Smooth muscle cell of the umbilical artery (primary cell): ENCODE data around the gene CYB561A3. TPM values are rescaled to one million over a fixed set of nuclear protein-coding genes. Genes with fewer than 3 reads are reported as not detected.

Experiments
- total RNA-seq: library from RNA; depleted of rRNA; stranded (reverse); fragments of >200 nt; gene quantifications from 2 replicates; pipeline ENCODE4 v1.2.3, GENCODE V29; 2014

The CYB561A3 gene
- total RNA-seq: 51.0 and 168 TPM in 2 replicates

GRCh38 chr11:61361741-61362541 lies at the start of gene CYB561A3, which contains the start of gene TMEM138:
CYB561A3 (minus strand) TSS chr11:61361882; CDS start chr11:61356713, 5,169 bp downstream.
TMEM138 (plus strand) TSS chr11:61362374; CDS start chr11:61364391, 2,017 bp downstream.

GRCh38 chr11:61332797-61333549 lies 28.7 kb downstream of the CYB561A3 start, which contains the start of the genes DDB1 and TKFC:
DDB1 (minus strand) TSS chr11:61333105; CDS start chr11:61332968, 137 bp downstream.
TKFC (plus strand) TSS chr11:61333228; CDS start chr11:61334729, 1,501 bp downstream.

Other genes with a start within 250 kb of the CYB561A3 start
- 10.4 and 15.4 TPM in 2 replicates for gene VPS37C, start 200.5 kb downstream of the CYB561A3 start, total RNA-seq
- gene PGA3, start 158.4 kb downstream of the CYB561A3 start, total RNA-seq: not detected in 2 replicates
- not detected in 2 replicates for gene PGA4, start 139.5 kb downstream of the CYB561A3 start, total RNA-seq
- gene PGA5, start 120.7 kb downstream of the CYB561A3 start, total RNA-seq: not detected in 2 replicates
- gene VWCE, start 66.6 kb downstream of the CYB561A3 start, total RNA-seq: 1.6 and 1.8 TPM in 2 replicates
- 302 and 330 TPM in 2 replicates for gene DDB1, start 28.8 kb downstream of the CYB561A3 start, total RNA-seq
- gene TKFC, start 28.7 kb downstream of the CYB561A3 start, total RNA-seq: 24.3 and 25.9 TPM in 2 replicates
- 25.7 and 38.9 TPM in 2 replicates for gene TMEM138, start 492 bp upstream of the CYB561A3 start, total RNA-seq
- 10.1 and 14.6 TPM in 2 replicates for gene TMEM216, start 30.7 kb upstream of the CYB561A3 start, total RNA-seq
- gene CPSF7, start 68.1 kb upstream of the CYB561A3 start, total RNA-seq: 19.6 and 22.0 TPM in 2 replicates
- 24.3 and 36.8 TPM in 2 replicates for gene SDHAF2, start 68.2 kb upstream of the CYB561A3 start, total RNA-seq
- gene LRRC10B, start 146.9 kb upstream of the CYB561A3 start, total RNA-seq: 0.09 TPM in 1 of 2 replicates, not detected in the other
- gene SYT7, start 219.2 kb upstream of the CYB561A3 start, total RNA-seq: 0.59 and 11.1 TPM in 2 replicates